MM.1S (cell line): ENCODE data around the gene SHMT2.

Source experiments
- DNase-seq: peaks from one replicate; pipeline ENCODE4 v3.0.0-alpha.2; 2015
- H2AFZ ChIP-seq: fragments of 300-600 bp; sonication (generic); 2 replicates; pipeline ENCODE4 v1.6.0; 2016; ENCODE audit warnings: antibody characterized with exemption, low read length
- H3F3A ChIP-seq: fragments of 300-600 bp; sonication (generic); 2 replicates; pipeline ENCODE4 v1.6.1; 2016; ENCODE audit warnings: mild to moderate bottlenecking, antibody characterized with exemption, low read length, moderate library complexity, mixed read lengths; ENCODE audit not compliant: insufficient read depth
- H3K27ac ChIP-seq: fragments of 300-600 bp; sonication (generic); 2 replicates; pipeline ENCODE4 v1.5.1; 2016; ENCODE audit warnings: mild to moderate bottlenecking, low read length
- H3K27me3 ChIP-seq: fragments of 300-600 bp; sonication (generic); replicated peaks from 2 replicates; pipeline ENCODE4 v1.6.0; 2016; ENCODE audit warnings: low read length; ENCODE audit not compliant: insufficient read depth
- H3K36me3 ChIP-seq: fragments of 300-600 bp; sonication (generic); replicated peaks from 2 replicates; pipeline ENCODE4 v1.6.1; 2016; ENCODE audit warnings: mild to moderate bottlenecking, low read length, mixed read lengths; ENCODE audit not compliant: insufficient read depth
- H3K4me1 ChIP-seq: fragments of 300-600 bp; sonication (generic); 2 replicates; pipeline ENCODE4 v1.6.1; 2016; ENCODE audit warnings: low read length, mixed read lengths
- H3K4me2 ChIP-seq: fragments of 300-600 bp; sonication (generic); 2 replicates; pipeline ENCODE4 v1.6.0; 2016; ENCODE audit warnings: low read depth, low read length
- H3K4me3 ChIP-seq: fragments of 300-600 bp; sonication (generic); 2 replicates; pipeline ENCODE4 v1.5.1; 2016; ENCODE audit warnings: low read length, mixed read lengths
- H3K79me2 ChIP-seq: fragments of 300-600 bp; sonication (generic); 2 replicates; pipeline ENCODE4 v1.6.1; 2016; ENCODE audit warnings: mixed run types, low read length, mixed read lengths
- H3K9ac ChIP-seq: fragments of 300-600 bp; sonication (generic); 2 replicates; pipeline ENCODE4 v1.6.1; 2016; ENCODE audit warnings: low read length, mixed read lengths
- H3K9me2 ChIP-seq: fragments of 300-600 bp; sonication (generic); replicated peaks from 2 replicates; pipeline ENCODE4 v1.6.1; 2016; ENCODE audit warnings: mild to moderate bottlenecking, low read length, mixed read lengths; ENCODE audit not compliant: insufficient read depth
- H3K9me3 ChIP-seq: fragments of 300-600 bp; sonication (generic); replicated peaks from 2 replicates; pipeline ENCODE4 v1.6.1; 2016; ENCODE audit warnings: mild to moderate bottlenecking, low read length, mixed read lengths; ENCODE audit not compliant: insufficient read depth
- H4K20me1 ChIP-seq: fragments of 300-600 bp; sonication (generic); 2 replicates; pipeline ENCODE4 v1.6.1; 2016; ENCODE audit warnings: mild to moderate bottlenecking, low read length, moderate library complexity, mixed read lengths; ENCODE audit not compliant: insufficient read depth
- EZH2 ChIP-seq: fragments of 300-600 bp; sonication (generic); optimal IDR thresholded peaks from 2 replicates; pipeline ENCODE3; 2017; ENCODE audit warnings: low read depth, mild to moderate bottlenecking, antibody characterized with exemption, low read length, mixed read lengths
- EZH2phosphoT487 ChIP-seq: fragments of 300-600 bp; sonication (generic); IDR thresholded peaks from 2 replicates; pipeline ENCODE4 v1.6.1; 2018; ENCODE audit warnings: antibody characterized with exemption, low read length
- TF ChIP-seq, protein P1 (sequence below): fragments of 300-600 bp; sonication (generic); IDR thresholded peaks from 2 replicates; pipeline ENCODE4 v1.5.1; 2016; ENCODE audit warnings: antibody characterized with exemption, low read length, mixed read lengths

Gene SHMT2

DNA sequence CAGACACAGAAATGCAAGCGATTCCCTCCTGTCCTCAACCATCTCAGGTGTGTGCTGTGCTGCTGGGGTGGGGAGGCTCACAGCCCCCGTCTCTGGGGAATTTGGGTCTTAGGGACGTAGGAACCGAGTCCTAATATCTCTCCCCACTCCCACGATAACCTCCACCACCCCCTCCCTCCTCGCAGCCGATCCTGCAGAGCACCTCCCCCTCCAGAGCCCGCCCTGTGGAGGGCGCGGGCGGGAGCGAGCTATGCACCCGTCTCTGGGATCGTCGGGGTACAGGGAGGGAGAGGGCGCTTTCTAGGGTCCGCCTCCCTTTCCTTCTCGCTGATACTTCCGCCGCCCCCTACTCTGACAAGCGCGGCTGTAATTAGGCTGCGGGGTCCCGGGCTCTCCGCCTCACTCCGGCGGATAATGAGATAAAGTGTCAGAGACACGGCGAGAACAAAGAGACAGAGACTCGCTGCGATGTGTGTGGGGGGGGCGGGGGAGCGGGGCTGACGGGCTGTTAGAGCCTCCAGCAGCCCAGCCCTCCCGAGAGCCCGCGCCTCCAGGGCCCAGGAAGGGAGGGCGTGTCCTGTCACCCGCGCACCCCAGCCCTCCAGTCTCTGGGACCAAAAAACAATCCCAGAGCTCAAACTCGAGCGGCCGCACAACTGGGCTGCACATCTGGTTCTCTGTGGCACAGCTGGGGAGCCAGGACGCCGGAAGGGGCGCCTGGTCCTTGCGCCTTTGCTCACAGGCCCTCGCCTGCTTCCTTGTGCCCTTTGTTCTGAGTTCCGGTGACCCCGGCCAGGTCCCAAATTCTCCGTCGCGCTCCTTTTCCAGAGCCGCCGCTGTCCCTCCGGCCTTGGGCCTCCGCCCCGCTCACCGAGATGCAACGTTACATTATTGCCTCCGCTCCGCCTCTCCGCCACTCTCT lies 8.7 kb downstream of the SHMT2 start:
- H3K9me2 ChIP-seq, result no peaks in the 10 kb centered on the region
- H3F3A ChIP-seq, result peaks cover 36% of the 10 kb centered on the region; the same call in 1 of the 2 replicates
- no peak for DNase-seq
- no peak overlapping the region for H3K27ac ChIP-seq
- H4K20me1 ChIP-seq, result peaks cover 3% of the 10 kb centered on the region; the same call in 1 of the 2 replicates
- TF ChIP-seq, protein P1, sequence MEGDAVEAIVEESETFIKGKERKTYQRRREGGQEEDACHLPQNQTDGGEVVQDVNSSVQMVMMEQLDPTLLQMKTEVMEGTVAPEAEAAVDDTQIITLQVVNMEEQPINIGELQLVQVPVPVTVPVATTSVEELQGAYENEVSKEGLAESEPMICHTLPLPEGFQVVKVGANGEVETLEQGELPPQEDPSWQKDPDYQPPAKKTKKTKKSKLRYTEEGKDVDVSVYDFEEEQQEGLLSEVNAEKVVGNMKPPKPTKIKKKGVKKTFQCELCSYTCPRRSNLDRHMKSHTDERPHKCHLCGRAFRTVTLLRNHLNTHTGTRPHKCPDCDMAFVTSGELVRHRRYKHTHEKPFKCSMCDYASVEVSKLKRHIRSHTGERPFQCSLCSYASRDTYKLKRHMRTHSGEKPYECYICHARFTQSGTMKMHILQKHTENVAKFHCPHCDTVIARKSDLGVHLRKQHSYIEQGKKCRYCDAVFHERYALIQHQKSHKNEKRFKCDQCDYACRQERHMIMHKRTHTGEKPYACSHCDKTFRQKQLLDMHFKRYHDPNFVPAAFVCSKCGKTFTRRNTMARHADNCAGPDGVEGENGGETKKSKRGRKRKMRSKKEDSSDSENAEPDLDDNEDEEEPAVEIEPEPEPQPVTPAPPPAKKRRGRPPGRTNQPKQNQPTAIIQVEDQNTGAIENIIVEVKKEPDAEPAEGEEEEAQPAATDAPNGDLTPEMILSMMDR, result no peak
- TF ChIP-seq EZH2phosphoT487 (no peak), EZH2 (no peak)
- H3K9ac ChIP-seq, result peak overlapping the region; percentile 19; the same call in 1 of the 2 replicates
- no peaks in the 10 kb centered on the region for H3K9me3 ChIP-seq
- H3K4me2 ChIP-seq, result peak overlapping the region; percentile 98
- H2AFZ ChIP-seq, result peak overlapping the region; percentile 92
- no peaks in the 10 kb centered on the region; the same call in 1 of the 2 replicates for H3K79me2 ChIP-seq
- H3K4me3 ChIP-seq, result peak overlapping the region; percentile 68
- peaks cover 28% of the 10 kb centered on the region for H3K4me1 ChIP-seq
- H3K36me3 ChIP-seq, result 0 out of 2 replicates have a peak, but pooled peaks cover 4% of the 10 kb centered on the region
- H3K27me3 ChIP-seq, result peaks cover 37% of the 10 kb centered on the region

DNA sequence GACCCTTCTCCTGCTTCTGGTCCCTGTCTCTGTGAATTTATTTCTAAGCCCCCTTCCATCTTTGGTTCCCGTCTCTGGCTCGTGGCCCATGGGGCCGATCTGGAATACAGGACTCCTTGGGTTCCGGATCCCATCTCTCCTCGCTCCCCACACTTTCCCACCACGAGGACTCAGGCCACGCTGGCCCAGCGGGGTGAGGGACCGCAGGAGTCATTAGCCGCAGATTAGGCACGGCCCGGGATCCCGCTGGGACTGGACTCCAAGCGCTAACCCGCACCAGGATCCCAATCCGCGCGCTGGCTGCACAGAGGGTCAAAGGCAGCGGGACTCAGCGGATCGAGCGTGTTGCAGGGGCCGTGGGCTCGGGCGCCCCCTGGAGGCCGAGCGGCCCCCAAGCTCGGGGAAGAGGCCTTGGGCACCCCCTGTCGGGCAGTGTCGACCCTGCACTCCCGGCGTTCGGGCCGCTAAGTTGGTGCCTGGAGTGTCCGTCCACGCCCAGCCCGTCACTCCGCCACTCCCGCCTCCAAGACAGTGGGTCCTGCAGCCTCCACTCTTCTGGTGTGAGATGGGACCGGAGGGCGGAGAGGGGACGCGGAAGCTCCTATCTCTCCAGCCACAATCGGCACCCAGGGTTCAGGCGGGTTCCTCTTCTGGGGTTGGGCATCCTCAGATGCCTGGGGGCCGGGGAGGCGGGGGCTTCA lies 9.5 kb downstream of the SHMT2 start:
- Histone ChIP-seq H3K4me1 (peaks cover 28% of the 10 kb centered on the region), H3K36me3 (no peaks in the 10 kb centered on the region), H3K27ac (no peak overlapping the region), H3K9me2 (no peaks in the 10 kb centered on the region), H3K9me3 (no peaks in the 10 kb centered on the region), H3K4me3 (peak overlapping the region; percentile 70), H3K79me2 (no peaks in the 10 kb centered on the region), H3F3A (peaks cover 39% of the 10 kb centered on the region; the same call in 1 of the 2 replicates), H3K4me2 (peak overlapping the region; percentile 98), H3K9ac (peak overlapping the region; percentile 62; the same call in 1 of the 2 replicates), H3K27me3 (peaks cover 38% of the 10 kb centered on the region), H4K20me1 (peaks cover 3% of the 10 kb centered on the region; the same call in 1 of the 2 replicates), H2AFZ (peak overlapping the region; percentile 92)
- DNase-seq, result peak; percentile 85
- TF ChIP-seq, protein P1, result peak; percentile 100
- TF ChIP-seq EZH2phosphoT487, result no peak

DNA sequence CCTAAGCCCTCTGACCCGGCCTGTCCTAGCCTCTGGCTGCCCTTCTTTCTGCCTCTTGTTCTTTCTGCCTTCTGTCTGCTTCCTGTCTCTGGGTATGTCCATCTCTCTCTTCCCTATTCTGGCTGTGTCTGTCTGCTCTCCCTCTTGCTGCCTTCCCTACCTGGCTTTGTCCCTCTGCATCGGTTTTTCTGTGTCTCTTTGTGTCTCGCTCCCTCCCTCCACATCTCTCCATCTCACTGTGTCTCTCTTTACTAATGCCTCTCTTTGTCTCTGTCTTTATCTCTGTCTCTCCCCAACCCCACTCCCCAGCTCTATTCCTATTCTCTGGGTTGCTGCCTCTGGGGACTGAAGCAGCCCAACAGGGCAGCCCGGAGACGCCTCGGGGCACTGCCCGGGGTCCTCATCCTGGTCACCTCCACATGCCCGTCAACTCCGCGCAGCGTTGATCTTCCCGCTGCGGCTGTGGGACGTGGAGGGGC lies 10.1 kb downstream of the SHMT2 start:
- Histone ChIP-seq H2AFZ (peak overlapping the region; percentile 86), H3K4me1 (peaks cover 28% of the 10 kb centered on the region), H3K9ac (peak overlapping the region; percentile 62; the same call in 1 of the 2 replicates), H3K79me2 (no peaks in the 10 kb centered on the region), H3K36me3 (no peaks in the 10 kb centered on the region), H3K4me3 (peak overlapping the region; percentile 70), H3K27me3 (peaks cover 42% of the 10 kb centered on the region), H3K27ac (no peak overlapping the region), H3K9me3 (no peaks in the 10 kb centered on the region), H3K9me2 (no peaks in the 10 kb centered on the region), H3F3A (peaks cover 39% of the 10 kb centered on the region; the same call in 1 of the 2 replicates), H3K4me2 (peak overlapping the region; percentile 98), H4K20me1 (peaks cover 3% of the 10 kb centered on the region; the same call in 1 of the 2 replicates)
- DNase-seq, result no peak
- TF ChIP-seq, protein P1, result no peak
- no peak for TF ChIP-seq EZH2phosphoT487
- no peak for TF ChIP-seq EZH2
